ENCODE data around the gene GCM1. TPM values are rescaled to one million over a fixed set of nuclear protein-coding genes. Genes with fewer than 3 reads are reported as not detected.

Gene GCM1
- total RNA-seq, 2 donors from 2014 or later: not detected

DNA sequence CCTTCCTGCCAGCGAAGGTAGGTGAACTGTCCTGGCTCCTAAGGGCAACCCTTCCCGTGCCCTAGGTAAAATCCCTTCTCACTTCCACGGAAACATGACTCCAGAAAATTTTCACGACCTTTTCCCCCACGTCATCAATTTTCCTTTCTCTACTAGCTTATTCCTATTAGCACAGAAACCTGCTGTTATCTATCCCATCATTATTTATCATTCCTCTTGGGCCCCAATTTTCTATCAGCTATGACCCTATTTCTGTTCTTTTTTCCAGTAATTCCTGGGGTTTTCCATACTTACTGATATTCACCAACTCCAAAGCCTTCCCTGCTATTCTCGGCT is 23.8 kb upstream of the GCM1 start:
- H3K27me3 ChIP-seq: no peaks in the 10 kb centered on the region
- intact Hi-C loops (cut with DNase I): loop anchor here (2.0 to 10.0 kb wide), 4 partner anchors 238 to 552 kb away; no protein-coding TSS in a partner anchor
- H3K4me3 ChIP-seq: no peak overlapping the region
- H3K27ac ChIP-seq: no peak overlapping the region
- no peaks in the 10 kb centered on the region for H3K36me3 ChIP-seq
- TF ChIP-seq, protein P1, sequence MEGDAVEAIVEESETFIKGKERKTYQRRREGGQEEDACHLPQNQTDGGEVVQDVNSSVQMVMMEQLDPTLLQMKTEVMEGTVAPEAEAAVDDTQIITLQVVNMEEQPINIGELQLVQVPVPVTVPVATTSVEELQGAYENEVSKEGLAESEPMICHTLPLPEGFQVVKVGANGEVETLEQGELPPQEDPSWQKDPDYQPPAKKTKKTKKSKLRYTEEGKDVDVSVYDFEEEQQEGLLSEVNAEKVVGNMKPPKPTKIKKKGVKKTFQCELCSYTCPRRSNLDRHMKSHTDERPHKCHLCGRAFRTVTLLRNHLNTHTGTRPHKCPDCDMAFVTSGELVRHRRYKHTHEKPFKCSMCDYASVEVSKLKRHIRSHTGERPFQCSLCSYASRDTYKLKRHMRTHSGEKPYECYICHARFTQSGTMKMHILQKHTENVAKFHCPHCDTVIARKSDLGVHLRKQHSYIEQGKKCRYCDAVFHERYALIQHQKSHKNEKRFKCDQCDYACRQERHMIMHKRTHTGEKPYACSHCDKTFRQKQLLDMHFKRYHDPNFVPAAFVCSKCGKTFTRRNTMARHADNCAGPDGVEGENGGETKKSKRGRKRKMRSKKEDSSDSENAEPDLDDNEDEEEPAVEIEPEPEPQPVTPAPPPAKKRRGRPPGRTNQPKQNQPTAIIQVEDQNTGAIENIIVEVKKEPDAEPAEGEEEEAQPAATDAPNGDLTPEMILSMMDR (IDR thresholded peaks at IDR 0.05): no peak
- H3K9ac ChIP-seq (ENCODE audit: low read depth in 2 of 2, low read length in 2 of 2): no peak overlapping the region
- no peaks in the 10 kb centered on the region for H3K9me3 ChIP-seq
- no peaks in the 10 kb centered on the region for H3K4me1 ChIP-seq
- no peak for DNase-seq

DNA sequence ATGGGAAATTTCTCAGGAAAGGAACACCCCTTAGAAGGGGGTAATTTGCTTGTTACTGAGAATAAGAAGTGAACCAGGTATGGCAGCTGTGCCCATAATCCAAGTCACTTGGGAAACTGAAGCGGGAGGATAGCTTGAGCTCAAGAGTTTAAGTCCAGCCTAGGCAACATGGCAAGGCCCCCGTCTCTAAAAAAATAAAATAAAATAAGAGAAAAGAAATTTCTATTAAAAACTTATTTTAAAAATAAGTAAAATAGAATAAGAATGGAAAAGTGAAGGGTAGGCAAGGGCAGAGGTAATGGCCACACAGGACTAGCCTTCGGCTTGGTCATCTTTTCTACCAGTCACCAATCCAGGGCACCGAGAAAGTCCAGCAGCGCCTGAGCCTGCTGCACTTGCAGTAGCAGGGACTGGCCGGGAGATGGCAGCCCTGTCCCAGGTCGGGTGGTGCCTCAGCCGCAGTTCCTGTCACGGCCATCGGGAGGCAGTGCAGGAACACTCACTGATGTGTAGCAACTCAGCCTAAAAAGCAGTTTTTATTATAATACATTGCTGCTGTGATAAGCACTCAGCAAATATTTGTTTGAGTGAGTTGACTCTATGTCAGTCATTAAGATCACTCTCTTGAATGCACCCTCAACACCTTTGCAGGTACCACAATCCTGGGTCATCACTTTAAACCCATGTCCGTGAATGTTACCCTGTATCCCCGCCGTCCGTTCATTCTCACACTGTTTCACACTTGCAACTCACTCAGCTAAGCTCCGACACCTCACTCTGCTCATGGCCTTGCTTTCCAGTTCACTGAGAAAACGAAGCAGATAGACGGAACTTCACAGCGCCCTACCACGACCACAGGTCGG is 23.2 kb upstream of the GCM1 start:
- Histone ChIP-seq H3K4me3 (no peak overlapping the region), H3K27me3 (no peaks in the 10 kb centered on the region), H3K27ac (no peak overlapping the region), H3K36me3 (no peaks in the 10 kb centered on the region), H3K9me3 (no peaks in the 10 kb centered on the region), H3K9ac (ENCODE audit: low read depth in 2 of 2, low read length in 2 of 2) (no peak overlapping the region), H3K4me1 (no peaks in the 10 kb centered on the region)
- TF ChIP-seq, protein P1 (IDR thresholded peaks at IDR 0.05): peak; percentile 100
- DNase-seq: peak; percentile 91
- intact Hi-C loops (cut with DNase I): loop anchor here (2.0 to 10.0 kb wide), 4 partner anchors 239 to 553 kb away; no protein-coding TSS in a partner anchor

DNA sequence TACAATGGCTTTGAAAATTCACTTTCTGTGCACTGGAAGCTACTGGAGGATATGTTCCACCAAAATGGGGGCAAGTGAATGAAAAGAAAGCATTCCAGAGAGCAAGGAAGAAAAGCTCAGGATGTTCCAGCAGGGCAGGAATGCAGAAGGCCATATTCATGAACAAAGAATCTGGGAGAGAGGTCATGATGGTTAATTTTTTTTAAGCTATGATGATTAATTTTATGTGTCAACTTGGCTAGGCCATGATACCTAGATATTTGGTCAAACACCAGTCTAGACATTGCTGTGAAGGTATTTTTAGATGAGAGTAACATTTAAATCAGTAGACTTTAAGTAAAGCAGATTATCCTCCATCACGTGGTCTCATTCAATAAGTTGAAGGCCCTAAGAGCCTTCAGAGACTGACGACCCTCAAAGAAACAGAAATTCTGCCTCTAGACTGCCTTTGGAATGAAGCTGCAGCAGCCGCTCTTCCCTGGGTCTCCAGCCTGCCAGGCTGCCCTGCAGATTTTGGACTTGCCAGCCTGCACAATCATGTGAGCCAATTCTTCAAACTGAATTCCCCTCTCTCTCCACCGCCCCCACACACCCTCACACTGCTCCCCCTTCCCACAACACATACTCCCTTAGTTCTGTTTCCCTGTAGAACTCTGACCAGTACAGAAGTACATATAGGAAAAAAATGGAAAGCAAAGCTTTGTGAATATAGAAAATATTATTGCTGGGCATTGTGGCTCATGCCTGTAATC is 20.1 kb upstream of the GCM1 start:
- intact Hi-C loops (cut with DNase I): no loop called here
- H3K4me1 ChIP-seq: no peaks in the 10 kb centered on the region
- no peaks in the 10 kb centered on the region for H3K36me3 ChIP-seq
- H3K9me3 ChIP-seq: no peaks in the 10 kb centered on the region
- no peak overlapping the region for H3K9ac ChIP-seq (ENCODE audit: low read depth in 2 of 2, low read length in 2 of 2)
- no peak overlapping the region for H3K4me3 ChIP-seq
- no peak overlapping the region for H3K27ac ChIP-seq
- TF ChIP-seq, protein P1 (IDR thresholded peaks at IDR 0.05): no peak
- DNase-seq: no peak
- no peaks in the 10 kb centered on the region for H3K27me3 ChIP-seq

DNA sequence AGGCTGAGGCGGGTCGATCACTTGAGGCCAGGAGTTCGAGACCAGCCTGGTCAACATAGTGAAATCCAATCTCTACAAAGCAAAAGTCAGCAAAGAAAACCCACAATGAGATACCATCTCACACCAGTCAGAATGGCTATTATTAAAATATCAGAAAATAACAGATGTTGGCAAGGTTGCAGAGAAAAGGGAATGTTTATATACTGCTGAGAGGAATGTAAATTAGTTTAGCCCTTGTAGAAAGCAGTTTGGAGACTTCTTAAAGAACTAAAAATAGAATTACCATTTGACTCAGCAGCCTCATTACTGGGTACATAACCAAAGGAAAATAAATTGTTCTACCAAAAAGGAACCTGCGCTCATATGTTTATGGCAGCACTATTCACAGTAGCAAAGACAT is 16.7 kb upstream of the GCM1 start:
- intact Hi-C loops (cut with DNase I): no loop called here
- TF ChIP-seq, protein P1 (IDR thresholded peaks at IDR 0.05): no peak
- no peak overlapping the region for H3K27ac ChIP-seq
- DNase-seq: no peak
- H3K27me3 ChIP-seq: no peaks in the 10 kb centered on the region
- no peak overlapping the region for H3K9ac ChIP-seq (ENCODE audit: low read depth in 2 of 2, low read length in 2 of 2)
- no peaks in the 10 kb centered on the region for H3K4me1 ChIP-seq
- H3K4me3 ChIP-seq: no peak overlapping the region
- H3K36me3 ChIP-seq: no peaks in the 10 kb centered on the region
- no peaks in the 10 kb centered on the region for H3K9me3 ChIP-seq

DNA sequence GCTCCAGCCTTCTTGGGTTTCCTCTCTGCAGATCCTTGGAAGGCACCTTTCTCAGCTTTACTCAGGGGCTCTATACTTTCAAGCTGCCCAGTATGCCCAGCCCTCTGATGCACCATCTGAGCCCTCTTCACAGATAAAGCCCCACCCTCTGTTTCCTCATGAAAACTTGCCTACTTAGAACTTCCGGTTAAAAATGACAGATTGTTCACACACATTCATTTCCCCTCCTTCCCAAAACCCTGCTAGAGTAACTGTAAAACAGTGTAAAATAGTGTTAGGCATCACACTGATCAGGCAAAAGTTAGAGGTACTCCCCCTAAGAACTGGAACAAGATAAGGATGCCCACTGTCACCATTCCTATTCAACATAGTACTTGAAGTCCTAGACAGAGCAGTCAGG is 14.0 kb upstream of the GCM1 start:
- H3K27me3 ChIP-seq: no peaks in the 10 kb centered on the region
- H3K36me3 ChIP-seq: no peaks in the 10 kb centered on the region
- intact Hi-C loops (cut with DNase I): no loop called here
- no peak overlapping the region for H3K27ac ChIP-seq
- H3K9me3 ChIP-seq: no peaks in the 10 kb centered on the region
- TF ChIP-seq, protein P1 (IDR thresholded peaks at IDR 0.05): no peak
- H3K4me1 ChIP-seq: no peaks in the 10 kb centered on the region
- DNase-seq: no peak
- no peak overlapping the region for H3K9ac ChIP-seq (ENCODE audit: low read depth in 2 of 2, low read length in 2 of 2)
- no peak overlapping the region for H3K4me3 ChIP-seq

All from colonic mucosa (tissue), 4 donors.